Measurements from ENCODE around the gene MBD6.

GRCh38 chr12:57519796-57520052, 2.9 kb upstream of the MBD6 start:
- no peak for TF ChIP-seq POLR2AphosphoS5 (IDR thresholded peaks at IDR 0.05; ENCODE audit: borderline replicate concordance, low read depth, low read length)
- no peak for TF ChIP-seq EZH2 (IDR thresholded peaks at IDR 0.05)
- TF ChIP-seq FOXP2 (optimal IDR thresholded peaks at IDR 0.05; ENCODE audit: control extremely low read depth, extremely low read length, insufficient read depth) = no peak
